Right atrium auricular region (tissue), 2 donors: ENCODE measurements around the gene AHNAK2. TPM values are rescaled to one million over a fixed set of nuclear protein-coding genes. Genes with fewer than 3 reads are reported as not detected.

Experiments used
- DNase-seq: peaks from one replicate; pipeline ENCODE4 v3.0.0-alpha.2; 2019; ENCODE audit warnings: low spot score
- H3K27ac ChIP-seq, 2 donors: fragments of 200-600 bp; sonication (generic); 1 replicate in 1 of 2; 2 replicates in 1 of 2; pipeline ENCODE4 v1.5.1; 2016 to 2019
- H3K27me3 ChIP-seq, 2 donors: fragments of 200-600 bp; sonication (generic); one replicate each; pipeline versions ENCODE4 v1.5.1 to v1.6.0; 2017 to 2019
- H3K36me3 ChIP-seq: fragments of 200-600 bp; sonication (generic); one replicate; pipeline ENCODE4 v1.5.1; 2016
- H3K4me1 ChIP-seq, 2 donors: fragments of 200-600 bp; sonication (generic); one replicate each; pipeline versions ENCODE4 v1.5.1 to v1.6.0; 2017 to 2019
- H3K4me3 ChIP-seq, 2 donors: fragments of 200-600 bp; sonication (generic); 1 replicate in 1 of 2; 2 replicates in 1 of 2; pipeline ENCODE4 v1.5.1; 2017 to 2019; ENCODE audit warnings: mild to moderate bottlenecking in 1 of 2, moderate library complexity in 1 of 2
- H3K9me3 ChIP-seq, 2 donors: fragments of 200-600 bp; sonication (generic); one replicate each; pipeline ENCODE4 v1.5.1; 2019
- total RNA-seq, 2 donors: library from RNA; depleted of rRNA; stranded (reverse); fragments of >200 nt; gene quantifications; one replicate each; pipeline ENCODE4 v1.1.0, GENCODE V29; 2016
- TF ChIP-seq, protein P1 (sequence below), 2 donors: fragments of 200-600 bp; sonication (generic); IDR thresholded peaks; one replicate each; pipeline ENCODE4 v1.5.1; 2019; ENCODE audit warnings: antibody characterized with exemption in 2 of 2

The AHNAK2 gene
- total RNA-seq, 2 donors from 2014 or later, result 5.7 to 11.8 TPM

DNA sequence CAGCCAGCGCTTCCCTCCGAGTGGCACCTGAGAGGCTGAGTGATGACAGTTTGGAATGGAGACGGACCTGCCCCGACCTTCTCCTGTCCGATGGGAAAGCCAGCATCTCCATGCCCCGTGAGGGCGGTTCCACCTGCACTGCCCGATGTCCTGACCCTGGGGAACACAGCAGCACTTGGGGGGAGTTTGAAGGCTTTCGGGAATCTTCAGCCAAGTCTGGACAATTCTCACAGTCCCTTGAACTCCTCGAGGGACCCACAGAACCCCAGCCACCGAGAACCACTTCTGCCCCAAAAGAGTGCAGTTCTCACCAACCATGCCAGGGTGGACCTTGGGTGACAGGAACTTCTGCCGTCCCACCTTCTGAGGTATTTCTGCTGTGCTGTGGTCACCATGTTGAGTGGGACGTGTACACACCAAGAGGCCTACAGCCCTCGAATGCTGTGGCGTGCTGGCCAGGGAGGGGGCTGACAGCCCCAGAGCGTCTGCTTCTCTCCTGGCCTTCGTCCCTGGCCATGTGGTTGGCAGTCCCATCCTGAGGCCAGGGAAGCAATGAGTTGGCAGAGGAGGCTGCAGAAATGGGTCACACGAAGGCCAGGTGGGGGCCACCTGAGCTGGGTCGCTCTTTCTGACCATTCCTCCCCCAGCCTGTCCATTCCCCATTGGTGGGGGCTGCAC, 8.5 kb upstream of the AHNAK2 start:
- Histone ChIP-seq H3K27me3 (no peaks in the 10 kb centered on the region), H3K27ac (no peak overlapping the region), H3K36me3 (no peaks in the 10 kb centered on the region), H3K4me3 (peak overlapping the region; percentile 70 to 72), H3K4me1 (peaks cover 0 to 17% of the 10 kb centered on the region in 2 donors), H3K9me3 (no peaks in the 10 kb centered on the region)
- no peak for DNase-seq
- TF ChIP-seq, protein P1, sequence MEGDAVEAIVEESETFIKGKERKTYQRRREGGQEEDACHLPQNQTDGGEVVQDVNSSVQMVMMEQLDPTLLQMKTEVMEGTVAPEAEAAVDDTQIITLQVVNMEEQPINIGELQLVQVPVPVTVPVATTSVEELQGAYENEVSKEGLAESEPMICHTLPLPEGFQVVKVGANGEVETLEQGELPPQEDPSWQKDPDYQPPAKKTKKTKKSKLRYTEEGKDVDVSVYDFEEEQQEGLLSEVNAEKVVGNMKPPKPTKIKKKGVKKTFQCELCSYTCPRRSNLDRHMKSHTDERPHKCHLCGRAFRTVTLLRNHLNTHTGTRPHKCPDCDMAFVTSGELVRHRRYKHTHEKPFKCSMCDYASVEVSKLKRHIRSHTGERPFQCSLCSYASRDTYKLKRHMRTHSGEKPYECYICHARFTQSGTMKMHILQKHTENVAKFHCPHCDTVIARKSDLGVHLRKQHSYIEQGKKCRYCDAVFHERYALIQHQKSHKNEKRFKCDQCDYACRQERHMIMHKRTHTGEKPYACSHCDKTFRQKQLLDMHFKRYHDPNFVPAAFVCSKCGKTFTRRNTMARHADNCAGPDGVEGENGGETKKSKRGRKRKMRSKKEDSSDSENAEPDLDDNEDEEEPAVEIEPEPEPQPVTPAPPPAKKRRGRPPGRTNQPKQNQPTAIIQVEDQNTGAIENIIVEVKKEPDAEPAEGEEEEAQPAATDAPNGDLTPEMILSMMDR (IDR thresholded peaks at IDR 0.05), result no peak

DNA sequence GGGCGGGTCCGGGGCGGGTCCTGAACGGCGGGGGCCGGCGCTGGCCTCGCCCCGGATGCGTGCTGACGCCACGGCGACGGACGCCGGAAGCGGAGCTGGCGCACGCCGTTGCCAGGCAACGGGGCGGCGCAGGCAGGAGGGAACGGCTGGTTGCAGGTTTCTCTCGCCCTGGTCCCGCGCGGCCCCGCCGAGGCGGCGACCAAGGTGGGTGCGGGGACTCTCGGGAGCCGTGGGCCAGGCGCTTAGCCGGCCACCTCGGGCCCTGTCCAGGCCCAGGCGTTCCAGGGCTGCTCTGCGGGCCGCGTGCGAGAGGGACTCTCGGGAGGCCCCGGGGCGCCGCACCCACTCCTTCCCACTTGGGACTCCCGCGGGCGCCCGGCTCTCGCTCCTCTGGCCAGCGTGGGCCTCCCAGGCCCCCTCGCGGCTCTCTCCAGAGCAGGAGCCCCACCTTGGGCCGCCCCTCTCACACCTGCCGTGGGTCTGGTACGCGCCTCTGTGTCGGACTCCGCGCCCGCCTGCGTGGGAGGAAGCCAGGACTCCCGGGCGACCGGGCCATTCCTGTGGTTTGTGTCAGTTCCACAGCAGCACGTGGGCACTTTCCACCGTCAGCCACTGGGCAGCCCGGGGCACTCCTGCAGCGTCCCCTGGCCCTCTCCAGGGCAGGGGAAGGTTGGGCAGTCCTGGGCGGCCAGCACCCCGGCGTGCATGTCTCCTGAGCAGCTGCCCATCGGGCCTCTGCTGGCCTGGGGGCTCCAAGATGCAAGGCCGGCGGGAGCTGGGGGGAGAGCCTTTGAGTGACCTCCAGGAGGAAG, 7.7 kb upstream of the AHNAK2 start, which contains the start of gene CLBA1:
Gene CLBA1, plus strand, starts transcription at position 114 of the 812 bp plus-strand sequence. Its CDS starts 644 bp downstream, at position 758.
- no peaks in the 10 kb centered on the region for H3K36me3 ChIP-seq
- TF ChIP-seq, protein P1 (IDR thresholded peaks at IDR 0.05), result no peak
- peaks cover 0 to 17% of the 10 kb centered on the region in 2 donors for H3K4me1 ChIP-seq
- peak within 1 kb of the TSS; percentile 61 to 76 for H3K27ac ChIP-seq
- no peak for DNase-seq
- H3K4me3 ChIP-seq, result peak within 1 kb of the TSS; percentile 70 to 72
- H3K9me3 ChIP-seq, result no peaks in the 10 kb centered on the region
- no peaks in the 10 kb centered on the region for H3K27me3 ChIP-seq

GRCh38 chr14:104984056-104984894, 6.1 kb upstream of the AHNAK2 start:
- Histone ChIP-seq H3K36me3 (no peaks in the 10 kb centered on the region), H3K4me1 (peaks cover 0 to 30% of the 10 kb centered on the region in 2 donors), H3K27ac (no peak overlapping the region), H3K27me3 (no peaks in the 10 kb centered on the region), H3K4me3 (no peak overlapping the region), H3K9me3 (no peaks in the 10 kb centered on the region)
- DNase-seq, result no peak
- TF ChIP-seq, protein P1 (IDR thresholded peaks at IDR 0.05), result no peak

DNA sequence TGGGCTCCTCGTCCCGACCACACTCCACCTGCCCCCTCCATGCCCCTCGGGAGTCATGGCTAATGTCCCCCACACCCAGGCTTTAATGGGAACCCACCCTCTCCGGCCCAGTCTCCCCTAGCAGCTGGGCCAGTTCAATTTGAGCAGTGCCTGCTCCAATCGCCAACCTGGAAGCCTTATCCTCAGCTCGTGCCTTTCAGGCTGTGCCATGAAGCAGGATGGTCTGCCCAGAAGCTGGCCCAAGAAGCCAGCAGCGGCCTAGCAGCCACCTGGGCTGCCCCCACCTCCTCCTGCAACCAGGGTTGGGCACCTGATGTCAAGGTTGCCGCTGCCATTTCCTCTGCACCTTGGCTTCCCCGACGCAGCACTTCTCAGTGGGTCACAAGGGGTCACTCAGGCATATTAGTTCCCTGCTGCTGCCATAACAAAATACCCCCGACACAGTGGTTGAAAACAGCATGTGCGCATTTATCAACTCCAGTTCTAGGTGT, 5.1 kb upstream of the AHNAK2 start:
- Histone ChIP-seq H3K27ac (no peak overlapping the region), H3K4me1 (peaks cover 0 to 39% of the 10 kb centered on the region in 2 donors), H3K36me3 (no peaks in the 10 kb centered on the region), H3K9me3 (no peaks in the 10 kb centered on the region), H3K4me3 (no peak overlapping the region), H3K27me3 (no peaks in the 10 kb centered on the region)
- TF ChIP-seq, protein P1 (IDR thresholded peaks at IDR 0.05), result no peak
- no peak for DNase-seq

DNA sequence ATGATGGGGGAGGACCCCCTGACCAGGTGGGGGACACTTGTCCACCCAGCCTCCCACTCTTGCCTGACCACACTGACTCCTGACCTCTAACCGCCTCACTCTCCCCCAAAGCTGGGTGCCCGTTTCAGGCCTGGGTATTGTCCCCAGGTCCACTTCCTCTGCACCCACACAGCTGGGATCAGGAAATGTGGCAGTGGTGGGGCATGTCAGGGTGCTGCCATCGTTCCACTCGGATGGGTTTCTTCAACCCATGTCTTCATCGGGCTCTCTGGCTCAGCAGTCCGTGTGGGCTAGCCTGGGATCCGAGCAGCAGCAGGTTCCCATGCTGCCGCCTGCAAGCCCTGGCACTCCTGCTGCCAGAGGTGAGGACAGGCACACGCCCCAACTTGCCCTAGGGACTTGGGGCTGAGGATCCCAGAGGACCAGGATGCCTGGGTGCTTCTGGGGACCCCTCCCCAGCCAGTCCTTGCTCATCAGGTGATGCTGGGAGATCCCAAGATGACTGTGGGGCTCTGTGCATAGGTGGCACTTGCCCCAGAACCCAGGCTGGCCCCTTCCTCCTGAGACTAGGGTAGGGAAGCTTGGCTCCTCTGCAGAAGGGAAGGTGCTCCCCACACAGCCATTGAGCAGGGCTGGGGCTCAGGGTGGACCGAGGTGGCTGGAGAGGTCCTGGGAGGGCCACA, 4.5 kb upstream of the AHNAK2 start:
- H3K27me3 ChIP-seq, result no peaks in the 10 kb centered on the region
- no peak for DNase-seq
- no peak overlapping the region for H3K4me3 ChIP-seq
- no peak overlapping the region for H3K27ac ChIP-seq
- peaks cover 0 to 41% of the 10 kb centered on the region in 2 donors for H3K4me1 ChIP-seq
- TF ChIP-seq, protein P1 (IDR thresholded peaks at IDR 0.05), result no peak
- H3K9me3 ChIP-seq, result no peaks in the 10 kb centered on the region
- H3K36me3 ChIP-seq, result no peaks in the 10 kb centered on the region
